ENCODE data around the gene ADD3. TPM values are rescaled to one million over a fixed set of nuclear protein-coding genes. Genes with fewer than 3 reads are reported as not detected.

The ADD3 gene
- total RNA-seq, 2 donors from 2014 or later, result 44.0 to 81.5 TPM

DNA sequence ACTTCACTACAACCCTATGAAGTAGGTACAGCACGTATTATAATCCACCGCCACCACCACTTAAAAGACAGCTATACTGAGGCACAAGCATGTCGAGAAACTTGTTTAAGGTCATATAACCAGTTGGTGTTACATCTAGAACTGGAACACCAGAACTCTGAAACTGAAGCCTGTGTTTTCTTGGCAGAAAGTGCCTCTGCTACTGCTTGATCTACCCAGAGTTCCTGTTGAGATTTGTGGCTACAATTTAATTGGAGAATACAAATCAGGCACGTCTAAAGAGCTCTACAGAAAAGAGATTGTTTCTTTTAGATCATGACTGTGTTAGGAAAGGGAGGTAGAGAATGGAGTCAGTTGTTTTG, 4.3 kb upstream of the ADD3 start:
- H3K36me3 Mint-ChIP-seq, result no peaks in the 10 kb centered on the region
- H3K27me3 Mint-ChIP-seq, result no peaks in the 10 kb centered on the region
- no peaks in the 10 kb centered on the region for H3K9me3 Mint-ChIP-seq
- ATAC-seq (no peak), DNase-seq (ENCODE audit: low spot score) (no peak)
- peaks cover 0 to 3% of the 10 kb centered on the region in 2 donors for H3K4me1 Mint-ChIP-seq (ENCODE audit: low read depth in 2 of 2)
- no peak overlapping the region for H3K4me3 Mint-ChIP-seq
- H3K27ac Mint-ChIP-seq, result no peak overlapping the region

DNA sequence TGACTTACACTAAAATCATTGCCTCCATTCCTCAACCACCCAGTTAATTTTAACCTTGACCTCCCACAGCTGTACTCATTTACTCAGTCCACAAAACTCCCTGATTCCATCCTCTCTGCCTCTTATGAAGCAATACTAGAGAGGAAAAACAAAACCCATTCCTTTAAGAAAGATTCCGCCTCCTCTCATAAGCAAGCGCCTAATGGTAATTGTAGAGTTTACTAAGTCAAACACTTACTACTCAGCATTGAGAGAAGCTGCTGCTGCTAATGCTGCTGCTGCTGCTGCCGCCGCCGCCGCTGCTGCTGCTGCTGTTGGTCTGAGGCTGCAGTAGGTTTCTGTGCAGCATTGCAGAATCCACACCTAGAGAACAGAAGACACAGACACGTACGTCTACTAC, 2.1 kb upstream of the ADD3 start:
- H3K9me3 Mint-ChIP-seq, result no peaks in the 10 kb centered on the region
- ATAC-seq (no peak), DNase-seq (ENCODE audit: low spot score) (no peak)
- H3K4me1 Mint-ChIP-seq (ENCODE audit: low read depth in 2 of 2), result peaks cover 19 to 22% of the 10 kb centered on the region in 2 donors
- H3K27me3 Mint-ChIP-seq, result no peaks in the 10 kb centered on the region
- H3K36me3 Mint-ChIP-seq, result no peaks in the 10 kb centered on the region
- H3K4me3 Mint-ChIP-seq, result no peak overlapping the region
- H3K27ac Mint-ChIP-seq, result no peak overlapping the region

DNA sequence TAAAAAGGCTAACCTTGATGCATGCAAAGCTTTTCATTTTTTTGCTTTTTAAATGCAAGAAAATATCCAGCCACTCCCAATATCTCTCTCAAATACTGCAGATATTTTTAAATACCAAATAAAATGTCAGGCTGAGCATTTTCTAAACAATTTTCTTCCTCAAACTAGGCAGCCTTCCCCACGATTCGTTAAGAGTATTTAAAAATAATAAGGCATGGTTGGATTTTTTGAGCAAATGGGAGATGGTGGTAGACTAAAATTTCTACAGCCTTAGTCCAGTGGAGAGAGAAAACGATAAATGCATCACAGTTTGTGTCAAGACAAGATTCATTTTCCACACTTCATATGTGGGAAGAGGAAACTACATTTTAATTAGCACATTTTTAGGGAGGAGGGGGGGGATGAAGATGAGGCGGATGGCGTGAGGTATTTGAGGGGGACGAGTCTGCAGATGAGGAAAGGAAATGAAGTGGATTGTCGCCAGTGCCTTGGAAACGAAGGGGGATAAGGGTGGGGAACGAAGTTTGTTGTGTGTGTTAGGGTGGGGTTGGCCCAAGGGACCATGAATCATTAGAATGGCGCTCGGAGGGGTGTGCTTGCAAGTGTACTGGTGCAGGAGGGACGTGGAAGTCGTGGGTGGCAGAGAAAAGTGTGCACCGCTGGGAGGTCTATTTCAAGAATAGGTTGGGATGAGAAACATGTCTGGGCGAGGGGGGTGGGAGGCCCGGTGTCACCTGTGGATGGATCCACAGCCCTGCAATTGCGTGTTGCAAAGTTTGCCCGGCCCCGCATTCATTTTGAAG, 1.2 kb upstream of the ADD3 start:
- Mint-ChIP-seq H3K27ac (no peak overlapping the region), H3K27me3 (no peaks in the 10 kb centered on the region), H3K4me3 (no peak overlapping the region), H3K36me3 (no peaks in the 10 kb centered on the region), H3K9me3 (no peaks in the 10 kb centered on the region), H3K4me1 (ENCODE audit: low read depth in 2 of 2) (peaks cover 21 to 26% of the 10 kb centered on the region in 2 donors)
- no peak for ATAC-seq
- no peak for DNase-seq (ENCODE audit: low spot score)

DNA sequence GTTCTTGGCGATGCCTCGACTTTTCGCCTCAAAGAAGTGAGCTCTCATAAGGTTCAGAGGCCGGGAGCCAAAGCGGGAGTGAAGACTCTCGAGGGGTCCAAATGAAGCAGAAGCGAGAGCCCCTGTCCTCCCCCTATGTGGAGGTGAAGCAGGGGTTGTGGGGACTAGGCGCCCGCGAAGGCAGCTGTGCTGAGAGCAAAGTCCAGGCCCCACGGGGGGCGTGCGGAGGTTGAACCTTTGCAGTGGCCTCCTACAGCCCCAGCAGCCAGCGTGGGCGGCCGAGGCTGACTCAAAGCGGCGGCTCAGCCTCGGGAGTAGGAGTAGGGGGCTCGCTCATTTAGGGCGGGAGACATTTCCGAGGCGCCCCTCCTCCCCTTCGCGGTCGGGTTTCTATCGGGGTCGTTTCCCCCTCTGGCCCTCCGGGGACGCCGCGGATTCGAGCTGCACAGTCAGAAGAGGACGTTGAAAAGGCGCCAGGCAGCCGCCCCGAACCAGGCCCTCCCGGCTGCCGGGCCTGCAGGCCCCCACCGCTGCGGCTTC, 553 bp upstream of the ADD3 start:
- ATAC-seq, result peak; percentile 21 to 46
- Mint-ChIP-seq H3K4me1 (ENCODE audit: low read depth in 2 of 2) (peaks cover 22 to 33% of the 10 kb centered on the region in 2 donors), H3K27me3 (no peaks in the 10 kb centered on the region), H3K36me3 (no peaks in the 10 kb centered on the region), H3K9me3 (no peaks in the 10 kb centered on the region), H3K27ac (peak overlapping the region in 1 of 2 donors; percentile 93), H3K4me3 (no peak overlapping the region)
- no peak for DNase-seq (ENCODE audit: low spot score)

DNA sequence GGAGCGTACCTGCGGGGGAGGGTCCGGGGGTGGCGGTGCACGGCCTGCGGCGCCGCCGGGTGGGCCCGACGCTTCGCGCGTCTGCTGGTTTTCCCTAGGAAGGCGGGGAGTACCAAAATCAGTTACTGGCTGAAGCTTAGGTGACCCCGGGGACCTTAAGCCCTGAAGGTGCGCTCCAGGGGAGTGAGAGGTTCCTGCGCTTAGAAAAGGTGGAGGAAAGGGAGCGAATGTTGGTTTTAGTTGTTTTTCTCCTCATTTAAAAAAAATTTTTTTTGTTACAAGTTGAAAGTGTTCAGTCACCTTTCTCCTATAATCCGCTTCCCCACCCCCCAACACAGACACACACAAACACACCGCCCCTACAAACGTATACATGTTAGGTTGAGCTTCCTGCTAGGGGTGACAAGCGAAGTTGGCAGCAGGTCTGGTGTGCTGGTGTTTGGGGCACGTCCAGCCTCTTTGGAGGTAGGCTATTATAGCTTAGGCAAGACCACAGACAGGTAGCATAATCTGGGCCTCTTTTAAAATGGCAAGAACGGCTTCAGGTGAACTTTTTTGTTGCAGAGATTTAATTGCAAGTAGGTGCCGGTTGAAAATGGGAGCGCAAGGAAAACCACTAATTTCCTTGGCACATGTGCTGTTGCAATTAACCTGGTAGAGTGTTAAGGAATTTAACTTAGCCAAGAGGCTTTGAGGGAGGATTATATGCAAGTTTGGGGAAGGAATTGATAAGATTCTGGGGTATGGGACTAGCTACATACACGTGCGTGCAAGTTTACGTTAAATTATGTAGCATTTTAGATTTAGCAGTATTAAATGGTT, 945 bp downstream of the ADD3 start:
- DNase-seq (ENCODE audit: low spot score) (no peak), ATAC-seq (peak in 1 of 2 donors; percentile 22)
- Mint-ChIP-seq H3K9me3 (no peaks in the 10 kb centered on the region), H3K4me1 (ENCODE audit: low read depth in 2 of 2) (peaks cover 34 to 48% of the 10 kb centered on the region in 2 donors), H3K27ac (peak overlapping the region in 1 of 2 donors; percentile 93), H3K36me3 (no peaks in the 10 kb centered on the region), H3K4me3 (no peak overlapping the region), H3K27me3 (no peaks in the 10 kb centered on the region)

DNA sequence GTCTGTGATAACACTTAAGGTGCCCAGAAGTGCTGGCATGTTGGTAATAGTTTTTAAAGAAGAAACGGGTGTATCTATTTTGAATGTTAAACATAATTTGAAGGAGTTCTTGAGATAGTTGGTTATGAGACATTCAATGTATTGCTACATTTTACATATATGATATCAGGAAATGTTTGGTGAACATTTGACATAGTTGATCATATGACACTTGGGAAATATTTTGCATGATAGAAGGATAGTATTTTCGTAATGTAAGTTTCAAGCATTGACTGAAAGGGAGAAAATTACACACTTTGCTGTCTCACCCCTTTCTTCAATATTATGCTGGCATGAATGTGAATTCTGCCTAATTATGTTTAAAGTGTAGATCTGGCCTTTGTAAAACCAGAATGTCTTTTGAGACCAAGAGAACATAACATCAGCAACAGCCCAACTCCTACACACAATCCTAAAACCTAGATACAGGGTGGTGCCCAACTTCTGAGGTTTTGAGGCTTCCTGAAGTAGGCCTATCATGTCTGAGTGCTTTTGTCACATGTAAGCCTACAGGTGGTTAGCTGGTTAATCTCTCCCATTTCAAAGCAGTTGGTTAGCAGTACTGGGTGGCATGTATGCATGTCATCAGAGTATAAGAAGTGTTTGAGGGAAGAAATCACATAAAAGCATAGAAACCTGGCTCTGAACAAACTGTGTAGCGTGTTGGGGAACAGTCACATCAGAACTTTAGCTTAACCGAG, 2.1 kb downstream of the ADD3 start:
- Mint-ChIP-seq H3K36me3 (no peaks in the 10 kb centered on the region), H3K27me3 (no peaks in the 10 kb centered on the region)

DNA sequence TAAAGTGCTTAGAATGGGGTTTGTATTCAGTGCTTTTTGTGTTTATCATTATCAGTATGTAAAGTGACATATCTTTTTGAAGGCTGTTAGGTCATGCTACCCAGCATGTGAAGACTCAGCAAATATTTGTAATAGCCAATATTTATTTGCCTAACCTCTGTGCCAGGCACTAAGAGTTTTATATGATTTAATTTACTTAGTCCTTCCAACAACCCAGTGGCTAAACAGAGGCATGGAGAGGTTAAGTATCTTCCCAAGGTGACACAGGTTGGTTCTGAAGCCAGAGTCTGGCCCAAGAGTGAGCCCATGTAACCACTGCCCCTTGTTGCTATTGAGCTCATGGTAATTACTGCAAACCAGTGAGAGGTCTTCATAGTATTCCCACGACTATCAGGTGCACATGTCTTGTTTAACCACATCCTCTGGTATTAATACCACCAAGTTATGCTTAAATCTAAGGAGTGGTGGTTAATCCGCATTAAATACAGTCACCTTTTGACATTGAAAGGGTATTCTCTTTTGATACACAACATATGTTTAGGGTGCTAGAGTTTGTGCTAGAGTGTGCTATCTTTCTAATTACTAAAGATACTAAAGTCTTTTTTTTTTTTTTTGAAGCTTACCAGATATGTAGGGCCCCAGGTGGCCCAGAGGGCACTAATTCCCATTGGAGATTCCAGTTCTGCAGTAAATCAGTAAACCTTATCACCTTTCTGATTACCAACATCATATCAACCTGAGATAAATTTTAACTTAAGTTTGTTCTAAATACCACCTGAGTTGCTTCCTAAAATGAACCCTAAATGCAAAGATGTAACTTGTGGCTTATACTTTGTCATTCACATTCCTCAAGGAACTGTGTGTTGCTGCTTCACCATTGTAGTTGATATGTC, 2.9 kb downstream of the ADD3 start:
- Mint-ChIP-seq H3K4me3 (no peak overlapping the region), H3K9me3 (no peaks in the 10 kb centered on the region), H3K27ac (peak overlapping the region in 1 of 2 donors; percentile 93), H3K36me3 (no peaks in the 10 kb centered on the region), H3K4me1 (ENCODE audit: low read depth in 2 of 2) (peaks cover 39 to 56% of the 10 kb centered on the region in 2 donors), H3K27me3 (no peaks in the 10 kb centered on the region)
- ATAC-seq (no peak), DNase-seq (ENCODE audit: low spot score) (no peak)

More for the DNA sequence above, 2.1 kb downstream of the ADD3 start:
- H3K9me3 Mint-ChIP-seq, result no peaks in the 10 kb centered on the region
- peak overlapping the region in 1 of 2 donors; percentile 93 for H3K27ac Mint-ChIP-seq
- ATAC-seq (peak; percentile 1 to 53), DNase-seq (ENCODE audit: low spot score) (no peak)
- no peak overlapping the region for H3K4me3 Mint-ChIP-seq
- peaks cover 39 to 55% of the 10 kb centered on the region in 2 donors for H3K4me1 Mint-ChIP-seq (ENCODE audit: low read depth in 2 of 2)

DNA sequence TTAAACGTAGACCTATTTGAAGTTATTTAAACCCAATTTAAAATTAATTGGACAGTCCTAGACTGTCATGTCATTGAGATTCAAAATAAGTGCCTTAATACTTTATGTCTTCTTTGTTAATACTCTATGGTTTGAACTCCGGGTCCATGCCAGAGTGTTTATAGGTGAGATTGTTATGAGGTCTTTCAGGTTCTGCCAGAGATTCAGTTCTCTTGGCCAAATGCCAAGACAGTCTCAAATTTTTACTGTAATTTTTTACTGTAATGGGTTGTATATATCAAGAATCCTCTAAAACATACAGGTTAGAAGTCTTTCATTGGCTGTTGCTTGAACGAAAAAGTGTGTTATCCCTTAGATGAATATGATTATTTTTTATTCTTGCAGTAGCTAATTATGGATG, 3.9 kb downstream of the ADD3 start:
- Mint-ChIP-seq H3K4me3 (no peak overlapping the region), H3K27ac (peak overlapping the region; percentile 67 to 86), H3K9me3 (no peaks in the 10 kb centered on the region), H3K27me3 (no peaks in the 10 kb centered on the region), H3K36me3 (no peaks in the 10 kb centered on the region), H3K4me1 (ENCODE audit: low read depth in 2 of 2) (peaks cover 49 to 65% of the 10 kb centered on the region in 2 donors)
- ATAC-seq (no peak), DNase-seq (ENCODE audit: low spot score) (no peak)

DNA sequence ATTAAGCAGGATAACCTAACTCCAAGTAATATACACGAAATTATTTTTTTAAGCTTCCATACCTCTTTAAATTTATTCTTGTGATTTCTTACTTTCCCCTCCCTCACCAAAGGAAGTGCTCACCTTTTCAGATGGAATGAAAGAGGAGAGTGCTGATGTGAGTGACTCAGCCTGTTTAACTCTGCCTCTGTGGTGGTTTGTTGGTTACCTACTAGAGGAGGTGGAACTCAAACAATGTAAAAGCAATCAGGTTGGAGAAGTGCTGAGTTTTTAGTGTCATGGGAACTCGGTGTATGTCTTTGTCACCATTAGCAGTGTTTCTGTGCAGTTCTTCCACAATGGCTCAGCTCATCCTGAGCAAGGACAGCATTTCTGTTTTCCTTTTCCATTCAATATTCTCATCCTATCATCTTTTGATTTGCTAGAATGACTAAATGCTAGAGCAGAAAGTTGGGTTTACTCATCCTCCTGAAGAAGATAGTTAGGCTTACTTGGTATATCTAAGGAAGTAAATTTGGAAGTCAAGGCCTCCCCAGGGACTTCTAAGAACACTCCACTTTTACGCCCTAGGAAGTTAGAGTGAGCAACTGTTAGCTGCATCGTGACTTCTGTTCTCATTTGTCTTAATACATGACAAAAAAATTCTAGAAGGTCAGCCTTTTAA, 6.0 kb downstream of the ADD3 start:
- Mint-ChIP-seq H3K27ac (peak overlapping the region; percentile 67 to 86), H3K9me3 (no peaks in the 10 kb centered on the region), H3K27me3 (no peaks in the 10 kb centered on the region), H3K36me3 (no peaks in the 10 kb centered on the region), H3K4me3 (peak overlapping the region; percentile 3), H3K4me1 (ENCODE audit: low read depth in 2 of 2) (peaks cover 56 to 77% of the 10 kb centered on the region in 2 donors)
- DNase-seq (ENCODE audit: low spot score) (no peak), ATAC-seq (no peak)

DNA sequence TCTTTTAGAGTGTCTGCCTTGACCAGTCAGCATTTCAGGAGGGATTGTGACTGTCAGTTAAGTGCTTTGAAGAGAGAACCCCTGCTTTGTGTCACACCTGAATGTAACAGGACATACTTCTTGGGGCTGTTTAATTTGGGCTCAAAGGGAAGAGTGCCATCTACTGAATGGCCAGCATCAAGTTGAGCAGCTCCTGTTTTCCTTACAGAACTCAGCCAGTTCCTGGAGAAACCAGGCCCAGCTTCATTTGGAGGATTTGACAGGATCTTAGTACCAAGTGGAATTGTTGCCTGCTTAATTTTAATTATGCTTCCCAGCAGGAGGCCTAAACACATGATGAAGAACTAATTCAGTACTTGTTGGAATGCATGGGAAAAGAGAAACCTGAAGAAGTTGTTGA, 8.3 kb downstream of the ADD3 start:
- Mint-ChIP-seq H3K4me3 (peak overlapping the region; percentile 18), H3K9me3 (no peaks in the 10 kb centered on the region), H3K4me1 (ENCODE audit: low read depth in 2 of 2) (peaks cover 45 to 68% of the 10 kb centered on the region in 2 donors), H3K27me3 (no peaks in the 10 kb centered on the region), H3K36me3 (no peaks in the 10 kb centered on the region), H3K27ac (peak overlapping the region in 1 of 2 donors; percentile 86)
- ATAC-seq (no peak), DNase-seq (ENCODE audit: low spot score) (no peak)

DNA sequence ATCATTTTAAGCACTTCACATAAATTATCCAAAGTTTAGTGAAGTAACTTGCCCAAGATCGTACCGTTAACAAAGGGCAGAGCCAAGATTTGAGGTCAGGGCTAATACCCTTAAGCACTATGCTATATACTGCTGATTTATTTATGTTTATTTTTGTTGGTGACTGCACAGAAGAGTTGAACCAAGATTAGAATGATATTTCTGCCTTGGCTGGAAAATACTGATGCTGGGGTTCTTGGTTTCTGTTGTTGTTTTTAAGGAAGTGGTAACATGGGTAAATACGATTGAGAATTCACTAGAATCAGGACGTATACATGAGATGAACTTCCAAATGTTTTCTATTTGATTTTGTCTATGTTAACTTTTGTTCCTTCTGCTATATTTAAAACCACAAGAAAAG, 9.3 kb downstream of the ADD3 start:
- Mint-ChIP-seq H3K9me3 (no peaks in the 10 kb centered on the region), H3K4me3 (no peak overlapping the region), H3K27me3 (no peaks in the 10 kb centered on the region), H3K27ac (peak overlapping the region; percentile 3 to 86), H3K4me1 (ENCODE audit: low read depth in 2 of 2) (peaks cover 51 to 70% of the 10 kb centered on the region in 2 donors), H3K36me3 (no peaks in the 10 kb centered on the region)
- no peak for DNase-seq (ENCODE audit: low spot score)
- ATAC-seq, result no peak

DNA sequence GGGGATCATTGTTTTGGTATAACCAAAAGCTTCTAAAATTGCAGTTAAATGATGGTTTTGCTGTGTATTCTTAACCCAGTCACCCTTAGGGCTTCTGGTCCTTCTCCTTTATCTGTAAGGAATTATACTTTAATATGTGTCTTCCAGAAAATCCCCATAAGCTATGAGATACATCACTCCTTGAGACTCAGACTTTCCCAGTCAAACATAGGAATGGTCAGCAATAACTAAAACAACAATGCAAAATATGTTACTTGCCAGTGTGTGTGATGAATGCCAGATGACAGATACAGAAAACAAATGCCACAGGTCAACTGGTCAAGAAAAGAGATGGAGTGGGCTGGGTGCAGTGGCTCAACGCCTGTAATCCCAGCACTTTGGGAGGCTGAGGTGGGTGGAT, 10.1 kb downstream of the ADD3 start:
- DNase-seq (ENCODE audit: low spot score) (no peak), ATAC-seq (no peak)
- Mint-ChIP-seq H3K36me3 (no peaks in the 10 kb centered on the region), H3K27ac (no peak overlapping the region), H3K4me3 (no peak overlapping the region), H3K4me1 (ENCODE audit: low read depth in 2 of 2) (peaks cover 50 to 68% of the 10 kb centered on the region in 2 donors), H3K9me3 (no peaks in the 10 kb centered on the region), H3K27me3 (no peaks in the 10 kb centered on the region)
